Inferior parietal cortex (tissue), 1 donor: ENCODE results near the gene AK8.

Source experiments
- DNase-seq: peaks from one replicate; pipeline ENCODE4 v3.0.0-alpha.2; 2016; ENCODE audit errors: extremely low spot score

AK8 gene

GRCh38 chr9:132857616-132858342 lies 20.3 kb downstream of the AK8 start:
- DNase-seq = no peak

GRCh38 chr9:132857031-132857430 lies 21.1 kb downstream of the AK8 start:
- no peak for DNase-seq

- DNase-seq = no peak
Observed at GRCh38 chr9:132855904-132856303, 22.2 kb downstream of the AK8 start.

- DNase-seq = no peak
Observed at GRCh38 chr9:132854832-132855231, 23.3 kb downstream of the AK8 start.

- DNase-seq = no peak
Observed at GRCh38 chr9:132853482-132853881, 24.6 kb downstream of the AK8 start.

GRCh38 chr9:132849185-132849706 lies 28.8 kb downstream of the AK8 start:
- DNase-seq = peak; percentile 3

- DNase-seq = no peak
Observed at GRCh38 chr9:132846918-132847515, 31.1 kb downstream of the AK8 start.

GRCh38 chr9:132846109-132846917 lies 31.8 kb downstream of the AK8 start:
- no peak for DNase-seq

GRCh38 chr9:132842124-132843044 lies 35.7 kb downstream of the AK8 start:
- DNase-seq = no peak

GRCh38 chr9:132840980-132841379 lies 37.1 kb downstream of the AK8 start:
- DNase-seq = no peak

GRCh38 chr9:132838291-132838690 lies 39.8 kb downstream of the AK8 start:
- no peak for DNase-seq

- DNase-seq = no peak
Observed at GRCh38 chr9:132837501-132838286, 40.4 kb downstream of the AK8 start.

- DNase-seq = no peak
Observed at GRCh38 chr9:132834343-132834742, 43.7 kb downstream of the AK8 start.

- DNase-seq = no peak
Observed at GRCh38 chr9:132833550-132834121, 44.4 kb downstream of the AK8 start.

GRCh38 chr9:132832171-132832881 lies 45.8 kb downstream of the AK8 start:
- DNase-seq = no peak

GRCh38 chr9:132828201-132828770 lies 49.8 kb downstream of the AK8 start:
- DNase-seq = no peak

- DNase-seq = no peak
Observed at GRCh38 chr9:132827366-132827765, 50.7 kb downstream of the AK8 start.

GRCh38 chr9:132826621-132827365 lies 51.3 kb downstream of the AK8 start:
- no peak for DNase-seq

GRCh38 chr9:132826131-132826530 lies 52.0 kb downstream of the AK8 start:
- no peak for DNase-seq
